OCI-LY1 (cell line): Measurements from ENCODE around the gene CTNND2.

Experiments used
- EZH2 ChIP-seq: fragments of 200-600 bp; sonication (generic), shearing (Covaris generic); IDR thresholded peaks from 2 replicates; pipeline ENCODE4 v1.8.0; 2017; ENCODE audit warnings: borderline replicate concordance, mixed run types, mild to moderate bottlenecking, antibody characterized with exemption, low read length, moderate library complexity, mixed read lengths
- TF ChIP-seq, protein P1 (sequence below): fragments of 200-600 bp; sonication (generic), shearing (Covaris generic); IDR thresholded peaks from 2 replicates; pipeline ENCODE4 v1.5.1; 2017; ENCODE audit warnings: mild to moderate bottlenecking, antibody characterized with exemption, low read length, moderate library complexity, mixed read lengths

- TF ChIP-seq EZH2: no peak
- TF ChIP-seq, protein P1, sequence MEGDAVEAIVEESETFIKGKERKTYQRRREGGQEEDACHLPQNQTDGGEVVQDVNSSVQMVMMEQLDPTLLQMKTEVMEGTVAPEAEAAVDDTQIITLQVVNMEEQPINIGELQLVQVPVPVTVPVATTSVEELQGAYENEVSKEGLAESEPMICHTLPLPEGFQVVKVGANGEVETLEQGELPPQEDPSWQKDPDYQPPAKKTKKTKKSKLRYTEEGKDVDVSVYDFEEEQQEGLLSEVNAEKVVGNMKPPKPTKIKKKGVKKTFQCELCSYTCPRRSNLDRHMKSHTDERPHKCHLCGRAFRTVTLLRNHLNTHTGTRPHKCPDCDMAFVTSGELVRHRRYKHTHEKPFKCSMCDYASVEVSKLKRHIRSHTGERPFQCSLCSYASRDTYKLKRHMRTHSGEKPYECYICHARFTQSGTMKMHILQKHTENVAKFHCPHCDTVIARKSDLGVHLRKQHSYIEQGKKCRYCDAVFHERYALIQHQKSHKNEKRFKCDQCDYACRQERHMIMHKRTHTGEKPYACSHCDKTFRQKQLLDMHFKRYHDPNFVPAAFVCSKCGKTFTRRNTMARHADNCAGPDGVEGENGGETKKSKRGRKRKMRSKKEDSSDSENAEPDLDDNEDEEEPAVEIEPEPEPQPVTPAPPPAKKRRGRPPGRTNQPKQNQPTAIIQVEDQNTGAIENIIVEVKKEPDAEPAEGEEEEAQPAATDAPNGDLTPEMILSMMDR: no peak
Observed at GRCh38 chr5:11212706-11213105, 691.5 kb downstream of the CTNND2 start.
